Stimulated activated CD8-positive, alpha-beta memory T cell treated with anti-CD3 and anti-CD28 coated beads, Interleukin-7, amount 100 ng/mL, for 48 hours (primary cell): Measurements from ENCODE around the gene DIAPH2.

ENCODE experiments used
- DNase-seq, 2 donors: peaks; one replicate each; pipeline ENCODE4 v3.0.0-alpha.2; 2020; ENCODE audit warnings: low read depth in 1 of 2; ENCODE audit errors: extremely low read depth in 1 of 2

The DIAPH2 gene

DNA sequence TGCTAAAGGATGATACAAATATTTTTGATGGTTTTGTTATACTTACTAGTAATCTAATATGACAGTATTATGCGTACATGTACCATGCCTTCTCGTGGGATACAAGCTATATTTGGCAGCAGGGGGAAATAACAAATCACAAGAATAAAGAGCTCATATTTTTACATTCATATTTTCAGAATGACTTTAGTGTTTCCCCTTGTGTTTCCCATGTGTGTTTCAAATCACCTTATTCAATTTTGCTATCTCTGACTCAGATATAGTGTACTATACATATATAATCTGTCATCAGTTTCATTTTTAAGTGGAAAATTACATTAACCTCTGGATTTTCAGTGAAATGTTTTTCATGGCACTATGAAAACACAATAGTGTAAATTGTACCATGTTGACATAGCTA, 345.8 kb downstream of the DIAPH2 start:
- DNase-seq = no peak

DNA sequence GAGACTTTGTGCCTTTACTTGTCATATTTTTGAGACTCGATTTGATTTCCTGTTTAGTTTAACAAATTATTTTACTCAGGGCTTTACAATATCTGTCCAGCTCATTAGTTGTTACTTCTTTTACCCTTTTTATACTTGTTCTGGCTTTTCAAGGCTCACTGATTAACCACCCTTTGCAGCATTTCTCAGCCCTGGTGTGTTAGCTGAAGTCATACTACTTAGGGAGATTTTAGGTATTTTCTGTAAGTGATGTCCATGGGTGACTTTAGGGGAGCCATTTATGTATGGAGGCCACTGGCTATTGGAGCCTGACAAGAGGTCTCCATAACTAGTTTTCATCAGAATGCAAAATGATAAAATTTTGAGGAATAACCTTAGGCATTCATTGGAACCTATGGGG, 346.3 kb downstream of the DIAPH2 start:
- no peak for DNase-seq

DNA sequence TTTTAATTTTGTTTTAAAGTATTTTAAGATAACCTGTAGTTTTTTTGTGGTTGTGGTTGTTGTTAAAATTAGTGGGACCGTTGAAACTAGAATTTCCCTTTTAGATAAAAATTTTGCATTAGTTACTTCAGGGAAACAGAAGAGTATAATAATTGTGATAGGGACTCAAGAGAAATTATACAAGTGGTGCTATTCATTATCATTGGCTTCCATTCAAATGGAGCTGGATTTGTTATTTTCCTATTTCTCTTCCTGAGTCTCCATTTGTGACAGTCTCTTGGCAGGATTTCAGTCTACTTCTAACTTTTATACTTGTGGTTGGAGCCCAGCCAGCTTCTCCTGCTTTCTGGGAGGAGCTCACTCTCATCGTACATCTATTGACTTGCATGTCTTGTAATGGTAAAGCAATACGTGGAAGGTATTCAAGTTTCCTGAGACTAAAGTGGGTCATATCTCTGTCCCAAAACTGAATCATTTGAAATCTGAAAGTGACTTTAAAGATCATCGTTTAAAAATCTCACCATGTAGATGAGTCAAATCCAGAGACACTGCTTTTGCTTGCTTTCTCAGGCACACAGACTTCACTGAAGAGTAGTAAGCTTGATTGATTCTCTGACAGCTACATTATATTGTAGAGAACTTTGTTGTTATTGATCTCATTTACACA, 354.9 kb downstream of the DIAPH2 start:
- DNase-seq = no peak

DNA sequence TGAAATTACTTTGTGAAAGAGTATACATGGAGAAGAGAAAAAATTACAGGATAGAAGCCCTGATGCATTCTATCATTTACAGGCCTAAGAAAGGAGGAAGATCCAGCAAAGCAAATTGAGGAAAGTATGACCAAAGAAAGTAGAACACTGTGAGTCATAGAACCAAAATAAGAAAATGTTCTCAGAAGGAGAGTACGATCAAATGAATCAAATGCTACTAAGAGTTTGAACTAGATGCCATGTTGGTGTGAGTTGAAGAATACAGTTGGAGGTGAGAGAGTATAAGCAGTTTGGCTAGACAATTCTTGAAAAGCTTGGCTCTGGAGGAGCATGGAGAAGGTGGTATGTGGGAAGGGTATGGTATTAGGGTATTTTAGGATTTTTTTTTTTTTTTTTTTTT, 360.8 kb downstream of the DIAPH2 start:
- no peak for DNase-seq

- no peak for DNase-seq
Measured at GRCh38 chrX:97046867-97047266, 362.2 kb downstream of the DIAPH2 start.

DNA sequence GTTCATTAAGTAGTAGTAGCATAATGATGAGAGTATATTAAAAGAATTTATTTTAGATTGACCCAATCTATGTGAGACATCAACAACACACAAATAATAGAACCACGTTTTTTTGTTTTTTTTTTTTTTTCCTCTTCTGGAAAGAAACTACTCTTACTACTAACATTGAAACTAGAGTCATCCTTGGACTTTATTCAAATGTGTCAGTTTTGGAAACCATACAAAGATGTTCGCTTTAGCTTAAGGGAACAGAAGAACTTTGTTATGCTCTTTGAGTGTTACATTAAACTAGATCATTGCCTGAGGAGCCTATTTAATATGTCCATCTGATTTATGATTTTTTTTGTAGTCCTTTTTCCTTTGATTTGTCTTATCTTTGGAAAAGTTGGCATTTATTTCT, 365.8 kb downstream of the DIAPH2 start:
- DNase-seq = no peak

DNA sequence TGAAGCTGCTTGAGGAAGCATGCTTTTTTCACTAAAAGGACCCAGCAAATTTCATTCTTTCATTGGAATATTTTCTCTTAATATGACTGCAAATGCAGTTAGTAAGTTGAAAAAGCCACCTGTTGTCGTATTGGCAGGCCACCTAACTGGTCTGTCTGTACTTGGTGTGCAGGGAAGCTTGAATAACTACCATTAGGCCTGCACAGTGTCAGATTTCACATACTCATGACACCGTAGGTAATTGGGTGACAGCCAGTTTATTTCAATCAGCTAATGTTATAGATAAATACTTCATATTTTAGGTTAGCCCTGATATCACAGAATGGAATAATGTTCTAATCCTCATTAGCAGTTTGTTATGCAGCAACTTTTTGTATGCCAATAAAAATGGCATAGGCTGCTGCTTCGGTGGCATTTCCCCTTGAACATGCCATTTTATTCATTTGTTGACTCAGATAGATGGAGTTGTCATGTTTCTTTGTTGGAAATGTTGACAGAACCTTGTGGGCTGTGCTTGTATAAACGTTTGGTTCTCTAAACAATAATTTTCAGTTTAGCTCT, 372.8 kb downstream of the DIAPH2 start:
- DNase-seq = no peak

DNA sequence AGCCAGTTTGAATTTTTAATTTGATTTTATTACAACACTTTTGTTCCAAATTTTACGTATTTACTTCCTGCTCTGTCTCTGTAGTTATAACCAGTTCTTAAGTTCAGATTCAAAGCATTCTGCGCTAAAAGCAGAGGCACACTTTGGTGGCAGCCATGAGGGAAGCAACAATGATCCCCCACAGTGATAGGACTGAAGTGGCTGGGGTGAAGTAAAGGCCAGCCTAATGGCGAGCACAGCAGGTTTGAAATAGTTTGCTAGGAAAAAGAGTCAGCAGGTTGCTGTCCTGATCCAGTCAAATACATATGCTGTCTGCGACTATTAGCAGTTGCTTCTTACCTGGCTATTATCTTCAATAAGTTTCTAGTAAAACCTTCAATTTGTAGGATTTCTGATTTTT, 375.4 kb downstream of the DIAPH2 start:
- DNase-seq = no peak

DNA sequence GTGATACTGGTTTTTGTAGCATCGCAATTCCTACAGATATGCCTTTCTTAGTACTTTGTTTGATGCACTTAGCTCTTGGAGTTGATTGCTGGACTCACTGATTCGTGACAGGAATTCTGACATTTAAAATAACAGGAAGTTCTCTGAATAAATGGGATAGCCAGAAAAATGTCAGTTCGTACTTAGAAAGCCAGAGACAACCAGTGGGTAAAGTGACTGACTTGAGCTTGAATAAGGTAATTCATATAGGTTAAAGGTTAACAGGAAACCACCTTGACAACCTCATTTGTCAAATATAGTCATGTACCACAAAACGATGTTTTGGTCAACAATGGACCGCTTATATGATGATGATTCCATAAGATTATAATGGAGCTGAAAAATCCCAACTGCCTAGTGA, 380.4 kb downstream of the DIAPH2 start:
- no peak for DNase-seq

DNA sequence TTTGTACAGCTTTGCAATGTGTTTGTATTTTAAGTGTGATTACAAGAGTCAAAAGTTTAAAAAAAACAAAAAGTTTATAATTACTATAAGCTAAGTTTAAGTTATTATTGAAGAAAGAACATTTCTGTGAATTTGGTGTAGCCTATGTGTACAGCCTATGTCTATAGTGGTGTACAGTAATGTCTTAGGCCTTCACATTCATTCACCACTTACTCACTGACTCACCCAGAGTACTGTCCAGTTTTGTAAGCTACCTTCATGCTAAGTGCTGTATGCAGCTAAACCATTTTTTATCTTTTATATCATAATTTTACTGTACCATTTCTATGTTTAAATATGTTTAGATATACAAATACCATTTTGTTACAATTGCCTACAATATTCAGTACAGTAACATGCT, 381.3 kb downstream of the DIAPH2 start:
- DNase-seq = no peak

DNA sequence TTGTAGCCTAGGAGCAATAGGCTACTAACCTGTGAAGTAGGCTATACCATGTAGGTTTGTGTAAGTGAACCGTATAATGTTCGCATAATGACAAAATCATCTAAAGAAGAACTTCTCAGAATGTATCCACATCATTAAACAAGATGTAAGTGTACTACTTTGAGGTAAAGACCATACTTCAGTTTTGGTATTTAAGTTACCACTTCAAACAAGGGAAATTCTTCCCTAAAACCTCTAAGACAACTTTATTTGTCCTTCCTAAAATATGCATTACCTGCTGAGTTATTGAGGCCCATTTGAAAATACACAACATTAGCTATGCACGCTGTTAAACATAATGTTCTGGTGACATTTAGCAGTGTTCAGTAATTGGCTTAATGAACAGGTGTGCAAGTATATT, 381.7 kb downstream of the DIAPH2 start:
- no peak for DNase-seq

GRCh38 chrX:97070346-97070745, 385.7 kb downstream of the DIAPH2 start:
- DNase-seq = no peak

GRCh38 chrX:97074400-97074799, 389.8 kb downstream of the DIAPH2 start:
- DNase-seq = no peak

GRCh38 chrX:97089116-97089515, 404.5 kb downstream of the DIAPH2 start:
- no peak for DNase-seq

- no peak for DNase-seq
Measured at GRCh38 chrX:97096385-97096784, 411.7 kb downstream of the DIAPH2 start.

- no peak for DNase-seq
Measured at GRCh38 chrX:97102938-97103337, 418.3 kb downstream of the DIAPH2 start.

DNA sequence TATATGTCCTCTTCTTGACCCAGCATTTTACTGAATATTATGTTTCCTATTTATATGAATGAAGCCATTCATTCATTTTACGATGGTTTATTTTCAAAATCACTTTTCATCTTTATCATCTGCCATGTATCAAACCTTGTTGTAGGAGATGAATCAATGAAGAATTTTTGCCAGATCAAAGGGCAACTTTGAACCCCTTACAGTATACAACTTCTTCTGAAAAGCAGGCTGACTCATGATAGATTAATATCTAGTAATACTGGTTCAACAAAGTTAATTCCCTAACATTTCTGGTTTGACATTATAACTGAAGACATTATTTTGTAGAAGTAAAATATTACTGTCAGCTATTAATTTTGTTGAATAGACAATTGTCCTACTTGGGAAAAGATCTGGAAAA, 425.1 kb downstream of the DIAPH2 start:
- DNase-seq = no peak

GRCh38 chrX:97117572-97117971, 432.9 kb downstream of the DIAPH2 start:
- DNase-seq = no peak

DNA sequence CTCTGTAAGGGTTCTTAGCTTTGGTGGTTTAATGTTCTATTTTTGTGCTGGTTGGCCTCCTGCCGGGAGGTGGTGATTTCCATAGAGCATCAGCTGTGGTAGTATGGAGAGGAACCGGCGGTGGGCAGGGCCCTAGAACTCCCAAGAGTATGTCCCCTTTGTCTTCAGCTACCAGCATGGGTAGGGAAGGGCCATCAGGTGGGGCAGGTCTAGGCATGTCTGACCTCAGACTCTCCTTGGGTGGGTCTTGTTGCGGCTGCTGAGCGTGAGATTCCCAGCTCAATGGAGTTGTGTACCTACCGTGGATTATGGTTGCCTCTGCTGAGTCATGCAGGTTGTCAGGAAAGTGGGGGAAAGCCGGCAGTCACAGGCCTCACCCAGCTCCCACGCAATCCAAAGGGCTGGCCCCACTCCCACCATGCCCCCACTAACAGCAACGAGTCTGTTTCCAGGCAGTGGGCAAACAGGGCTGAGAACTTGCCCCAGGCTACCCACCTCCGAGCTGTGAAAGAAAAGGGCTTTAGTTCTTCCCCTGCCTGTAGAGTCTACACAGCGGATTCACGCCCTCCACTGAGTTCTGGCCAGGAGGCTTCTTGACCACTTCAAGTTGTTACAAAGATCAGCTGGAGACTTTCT, 434.9 kb downstream of the DIAPH2 start:
- no peak for DNase-seq

GRCh38 chrX:97123001-97123400, 438.4 kb downstream of the DIAPH2 start:
- no peak for DNase-seq

DNA sequence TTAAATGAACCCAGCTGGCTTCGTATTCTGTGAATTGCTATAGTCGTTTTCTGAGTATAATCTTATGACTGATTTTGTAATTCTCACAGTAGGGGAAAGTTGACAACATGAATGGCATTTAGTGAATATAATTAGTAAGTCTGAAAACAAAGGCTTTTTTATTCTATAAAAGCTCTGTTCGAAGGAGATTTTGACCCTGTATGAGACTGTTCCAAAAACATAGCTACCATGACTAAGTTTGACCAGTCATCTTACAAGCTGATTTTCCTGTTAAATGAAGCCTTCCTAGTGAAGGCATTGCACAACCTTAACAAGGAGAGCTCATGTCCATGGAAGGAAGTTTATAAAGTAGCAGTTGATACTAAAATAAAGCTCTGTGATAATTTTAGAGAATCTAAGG, 441.4 kb downstream of the DIAPH2 start:
- no peak for DNase-seq

- DNase-seq = no peak
Measured at GRCh38 chrX:97132664-97133415, 448.2 kb downstream of the DIAPH2 start.
